Measurements from ENCODE around the gene UBTF.

DNA sequence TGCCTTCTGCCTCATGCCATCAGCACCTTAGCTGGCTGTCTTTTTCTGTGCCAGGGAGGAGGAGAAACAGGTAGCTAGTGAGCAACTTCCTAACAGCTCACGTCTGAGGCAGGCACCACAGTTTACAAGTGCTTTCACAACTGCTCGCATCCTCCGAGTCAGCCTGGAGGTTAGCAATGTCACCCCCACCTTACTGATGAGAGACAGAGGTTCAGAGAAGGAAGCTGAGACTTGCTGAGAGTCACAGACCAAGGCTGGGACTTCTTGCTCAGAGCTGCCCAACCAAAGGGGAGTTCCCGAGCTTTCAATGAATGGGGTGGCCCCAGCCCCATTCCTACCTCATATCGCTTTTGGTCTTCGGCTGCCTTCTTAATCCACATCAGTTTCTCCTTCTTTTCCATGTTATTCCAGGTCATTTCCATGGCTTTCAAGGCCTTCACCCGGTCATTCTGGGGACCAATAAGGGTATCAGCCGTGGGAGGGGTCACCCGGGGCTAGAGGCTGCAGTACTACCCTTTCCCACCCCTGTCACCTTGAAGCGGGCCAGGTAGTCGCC, 9.6 kb downstream of the UBTF start:
- TF ChIP-seq, protein P1, sequence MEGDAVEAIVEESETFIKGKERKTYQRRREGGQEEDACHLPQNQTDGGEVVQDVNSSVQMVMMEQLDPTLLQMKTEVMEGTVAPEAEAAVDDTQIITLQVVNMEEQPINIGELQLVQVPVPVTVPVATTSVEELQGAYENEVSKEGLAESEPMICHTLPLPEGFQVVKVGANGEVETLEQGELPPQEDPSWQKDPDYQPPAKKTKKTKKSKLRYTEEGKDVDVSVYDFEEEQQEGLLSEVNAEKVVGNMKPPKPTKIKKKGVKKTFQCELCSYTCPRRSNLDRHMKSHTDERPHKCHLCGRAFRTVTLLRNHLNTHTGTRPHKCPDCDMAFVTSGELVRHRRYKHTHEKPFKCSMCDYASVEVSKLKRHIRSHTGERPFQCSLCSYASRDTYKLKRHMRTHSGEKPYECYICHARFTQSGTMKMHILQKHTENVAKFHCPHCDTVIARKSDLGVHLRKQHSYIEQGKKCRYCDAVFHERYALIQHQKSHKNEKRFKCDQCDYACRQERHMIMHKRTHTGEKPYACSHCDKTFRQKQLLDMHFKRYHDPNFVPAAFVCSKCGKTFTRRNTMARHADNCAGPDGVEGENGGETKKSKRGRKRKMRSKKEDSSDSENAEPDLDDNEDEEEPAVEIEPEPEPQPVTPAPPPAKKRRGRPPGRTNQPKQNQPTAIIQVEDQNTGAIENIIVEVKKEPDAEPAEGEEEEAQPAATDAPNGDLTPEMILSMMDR (IDR thresholded peaks at IDR 0.05; ENCODE audit: extremely low read depth in 1 of 2, insufficient read depth in 1 of 2, low read depth in 1 of 2, low read length in 2 of 2): no peak
- no peak for TF ChIP-seq POLR2AphosphoS5 (IDR thresholded peaks at IDR 0.05; ENCODE audit: insufficient read depth, low read depth, low read length)
- no peak for TF ChIP-seq GATA2 (IDR thresholded peaks at IDR 0.05; ENCODE audit: insufficient read depth, insufficient read length, low read depth, low read length)
